ENCODE results near the gene PRSS33.

The PRSS33 gene

DNA sequence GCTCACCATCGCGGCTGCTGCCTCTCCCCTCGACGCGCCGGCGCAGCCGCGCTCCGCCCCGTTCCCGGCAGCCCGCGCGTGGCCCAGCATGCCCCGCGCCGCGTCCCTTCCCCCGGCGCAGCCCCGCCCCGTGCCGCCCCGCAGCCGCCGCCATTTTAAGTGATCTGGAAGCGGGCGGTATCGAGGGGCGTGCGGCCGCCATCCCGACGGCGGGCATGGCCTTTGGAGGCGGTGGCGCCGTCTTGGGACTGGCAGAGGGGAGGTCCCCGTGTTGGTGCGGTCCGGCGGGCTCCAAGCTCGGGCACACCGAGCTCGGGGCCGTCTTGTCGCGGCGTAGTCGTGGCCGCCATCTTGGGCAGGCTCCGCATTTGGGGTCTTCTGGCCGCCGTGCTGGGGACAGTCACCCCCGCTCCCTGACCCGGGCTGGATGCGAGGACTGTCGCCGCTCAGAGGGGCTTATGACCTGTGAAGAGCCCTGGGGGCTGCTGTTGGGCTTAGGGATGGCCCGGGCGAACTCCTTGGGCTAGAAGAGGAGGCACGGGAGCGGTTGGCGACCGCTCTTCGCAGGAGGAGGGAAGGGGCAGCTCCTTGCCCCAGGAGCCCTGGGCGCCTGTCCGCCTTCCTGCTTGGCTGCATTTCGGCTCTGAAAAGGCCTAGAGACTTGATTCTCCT, 10.0 kb downstream of the PRSS33 start, which contains the start of gene ELOB:
Gene ELOB (minus strand): TSS at position 50 of the 672 bp plus-strand sequence. CDS start 41 bp downstream, at position 9.
- peak; percentile 77 to 87 (median 81) for DNase-seq (ENCODE audit: low read depth in 3 of 3)

- no peak for DNase-seq (ENCODE audit: low read depth in 3 of 3)
Measured at GRCh38 chr16:2776500-2777139, 10.7 kb downstream of the PRSS33 start.

DNA sequence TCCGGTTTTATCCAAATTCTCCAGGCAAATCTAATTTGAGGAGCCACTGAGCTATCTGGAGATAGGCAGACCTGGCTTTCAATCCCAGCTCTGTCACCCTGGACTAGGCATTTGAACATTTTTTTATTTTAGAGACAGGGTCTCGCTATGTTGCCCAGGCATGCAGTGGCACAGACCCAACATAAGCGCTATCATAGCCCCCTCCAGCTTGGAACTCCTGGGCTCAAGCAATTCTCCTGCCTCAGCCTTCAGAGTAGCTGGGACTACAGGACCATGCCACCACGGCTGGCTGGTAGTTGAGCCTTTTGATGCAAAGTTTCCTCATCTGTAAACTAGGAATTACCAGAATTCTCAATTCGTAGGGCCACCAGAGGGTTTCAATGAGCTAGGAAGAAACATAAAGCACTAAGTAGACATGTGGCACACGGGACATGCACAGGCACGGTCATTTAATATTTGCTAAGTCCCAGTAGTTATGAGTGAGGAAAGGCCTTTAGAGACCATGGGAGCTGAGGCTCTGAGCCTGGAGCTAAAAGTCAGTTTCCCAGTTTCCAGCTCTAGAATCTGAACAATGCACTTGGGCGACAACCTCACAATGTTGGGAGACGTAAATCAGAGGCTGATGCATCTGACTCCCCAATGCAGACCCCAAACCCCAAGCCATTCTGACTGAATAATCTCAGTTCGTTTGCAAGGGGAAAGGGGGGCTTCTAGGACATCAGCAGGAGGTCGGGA, 11.4 kb downstream of the PRSS33 start:
- DNase-seq (ENCODE audit: low read depth in 3 of 3) = no peak

DNA sequence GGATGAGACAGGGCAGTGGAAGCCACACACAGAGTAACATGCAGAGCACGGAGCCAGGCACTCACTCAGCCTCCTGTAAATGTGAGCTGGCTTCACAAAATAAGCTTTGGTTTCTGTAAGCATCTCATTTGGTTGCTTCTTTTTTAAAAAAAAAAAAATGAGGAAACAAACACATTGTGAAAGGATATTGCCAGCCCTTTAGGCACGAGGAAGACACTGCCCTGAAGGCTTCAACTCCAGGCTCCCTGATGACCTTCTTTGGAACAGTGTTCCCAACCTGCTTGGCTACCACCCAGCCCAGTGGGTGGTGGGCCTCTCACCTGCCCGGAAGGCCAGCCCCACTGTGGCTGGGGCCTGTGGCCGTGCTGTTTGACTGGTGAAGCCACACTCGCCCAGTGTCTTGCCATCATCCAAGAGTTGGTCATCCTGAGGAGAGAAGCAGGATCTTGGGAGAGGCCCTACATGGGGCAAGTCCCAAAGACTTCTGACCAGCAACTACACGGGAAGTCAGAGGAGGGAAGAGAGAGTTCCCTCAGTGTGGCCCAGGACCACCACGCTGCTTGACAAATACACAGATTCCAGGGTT, 12.1 kb downstream of the PRSS33 start:
- no peak for DNase-seq (ENCODE audit: low read depth in 3 of 3)

- no peak for DNase-seq (ENCODE audit: low read depth in 3 of 3)
Measured at GRCh38 chr16:2774161-2774891, 13.0 kb downstream of the PRSS33 start.

DNA sequence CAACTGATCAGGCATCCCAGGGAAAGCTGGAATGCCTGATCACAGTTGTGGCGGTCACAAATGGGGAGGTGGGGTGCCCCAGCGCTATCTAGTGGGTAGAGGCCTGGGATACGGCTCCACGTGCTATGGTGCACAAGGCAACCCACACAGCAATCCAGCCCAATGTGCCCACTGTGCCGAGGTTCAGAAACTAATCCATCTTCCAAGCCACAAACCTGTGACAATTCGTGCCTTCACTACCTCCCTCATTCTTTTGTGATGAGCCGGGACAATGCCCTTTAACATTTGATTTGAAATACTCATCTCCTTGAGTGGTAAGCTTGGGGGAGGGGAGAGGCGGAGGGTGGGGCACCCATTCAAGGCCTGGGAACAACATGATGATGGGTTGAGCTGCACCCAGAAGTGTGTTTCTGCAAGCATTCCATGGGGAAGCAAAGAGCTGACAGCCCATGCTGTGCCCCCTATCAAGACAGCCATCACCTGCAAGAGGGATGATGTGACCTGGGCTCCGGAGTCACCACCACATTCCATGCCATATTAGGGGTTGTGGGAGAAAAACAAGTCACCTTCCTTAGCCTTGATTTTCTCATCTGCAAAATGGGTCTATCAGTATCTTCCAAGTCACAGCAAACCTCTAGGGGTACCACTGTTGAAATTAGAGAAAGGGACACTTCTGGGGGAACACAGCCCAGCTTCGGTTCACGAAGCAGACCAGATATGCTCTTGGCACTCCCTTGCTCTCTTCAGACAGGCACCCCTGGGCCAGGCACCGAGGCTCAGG, 14.0 kb downstream of the PRSS33 start:
- no peak for DNase-seq (ENCODE audit: low read depth in 3 of 3)

DNA sequence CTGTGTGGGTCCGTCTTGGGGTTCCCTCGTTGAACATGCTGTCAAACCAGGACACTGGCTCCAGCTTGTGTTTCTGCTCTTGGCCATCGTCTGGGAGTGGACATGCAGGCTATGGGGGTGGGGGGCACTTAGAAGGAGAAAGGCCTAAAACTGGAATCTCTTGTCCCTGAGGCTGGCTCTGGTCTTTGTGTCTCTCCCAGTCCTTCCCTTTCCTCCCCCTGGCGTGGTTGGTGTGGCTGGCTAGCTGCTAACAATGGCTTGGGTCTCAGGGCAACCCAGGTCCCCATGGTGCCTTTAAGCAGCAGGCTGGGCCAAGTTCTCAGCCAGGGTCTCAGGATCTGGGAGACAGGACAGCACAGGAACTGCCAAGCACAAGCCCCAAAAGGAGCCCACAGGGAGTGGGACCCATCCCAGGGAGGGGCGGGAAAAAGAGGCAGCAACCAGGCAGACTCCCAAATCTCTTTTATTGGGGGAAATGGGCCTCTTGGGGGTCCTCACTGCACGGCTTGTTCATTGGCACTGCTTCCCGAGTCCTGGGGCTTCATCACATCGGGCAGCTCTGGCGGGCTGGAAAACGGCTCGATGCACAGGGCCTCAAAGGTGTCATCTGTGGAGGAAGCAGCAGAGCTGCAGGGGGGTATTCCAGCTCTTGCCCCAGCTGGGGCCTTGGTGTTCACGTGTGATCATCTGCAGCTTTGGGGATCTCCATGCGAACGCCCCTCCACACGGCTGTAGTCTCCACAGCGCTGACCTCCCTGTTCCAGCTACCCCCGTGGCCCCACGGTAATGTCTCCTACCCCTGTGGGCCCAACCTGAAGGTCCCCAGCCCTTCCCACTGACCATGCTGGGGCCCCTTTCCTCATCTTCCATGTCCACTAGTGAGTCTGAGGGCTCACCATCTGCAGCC, 15.6 kb downstream of the PRSS33 start:
- no peak for DNase-seq (ENCODE audit: low read depth in 3 of 3)

GRCh38 chr16:2770057-2770951, 17.1 kb downstream of the PRSS33 start:
- no peak for DNase-seq (ENCODE audit: low read depth in 3 of 3)

DNA sequence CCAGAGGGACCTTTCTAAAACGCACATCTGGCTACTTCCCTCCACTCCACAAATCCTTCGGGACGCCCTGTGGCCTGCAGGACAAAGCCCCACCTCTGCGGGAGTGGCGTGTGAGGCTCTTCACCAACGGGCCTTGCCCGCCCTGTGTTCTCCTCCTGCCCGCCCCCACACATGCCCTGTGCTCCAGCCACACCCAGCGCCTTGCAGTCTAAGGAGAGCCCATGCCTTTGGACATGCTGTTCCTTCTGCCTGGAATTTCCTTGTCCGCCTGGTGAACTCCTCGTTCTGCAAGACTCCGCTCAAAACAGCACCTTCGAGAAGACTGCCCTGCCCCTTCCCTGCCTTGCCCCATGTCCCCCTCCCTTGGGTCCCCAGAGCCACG, 17.7 kb downstream of the PRSS33 start:
- DNase-seq (ENCODE audit: low read depth in 3 of 3) = no peak

GRCh38 chr16:2769100-2769529, 18.2 kb downstream of the PRSS33 start:
- no peak for DNase-seq (ENCODE audit: low read depth in 3 of 3)

DNA sequence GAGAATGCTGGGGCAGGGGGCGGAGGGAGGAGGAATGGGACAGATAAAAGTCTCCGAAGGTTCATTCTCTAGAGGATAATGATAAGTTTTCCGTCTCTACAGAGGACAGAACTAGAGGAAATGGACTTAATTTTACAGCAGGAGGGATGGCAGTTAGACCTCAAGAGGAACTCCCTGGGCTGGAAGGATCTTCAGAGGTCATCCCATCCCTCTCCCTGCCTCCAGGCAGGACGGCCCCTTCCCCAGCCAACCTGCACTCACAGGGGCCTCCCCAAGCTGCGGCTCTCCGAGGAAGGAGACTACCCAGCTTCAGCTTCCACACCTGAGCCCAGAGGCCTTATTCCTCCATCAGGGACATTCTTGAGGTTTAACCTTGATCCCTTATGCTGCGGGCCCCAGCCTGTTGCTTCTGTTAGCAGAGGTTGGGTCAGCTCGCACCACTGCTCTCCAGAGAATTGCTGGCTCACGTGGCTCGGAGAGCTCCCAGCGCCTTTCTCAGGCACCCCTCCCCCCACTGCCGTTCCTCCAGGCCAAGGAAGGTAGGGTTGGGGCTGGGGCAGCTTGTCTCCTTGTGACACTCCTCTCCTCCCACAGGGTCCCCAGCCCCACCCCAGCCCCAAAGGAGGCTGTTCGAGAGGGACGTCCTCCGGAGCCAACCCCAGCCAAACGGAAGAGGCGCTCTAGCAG, 18.8 kb downstream of the PRSS33 start:
- no peak for DNase-seq (ENCODE audit: low read depth in 3 of 3)

DNA sequence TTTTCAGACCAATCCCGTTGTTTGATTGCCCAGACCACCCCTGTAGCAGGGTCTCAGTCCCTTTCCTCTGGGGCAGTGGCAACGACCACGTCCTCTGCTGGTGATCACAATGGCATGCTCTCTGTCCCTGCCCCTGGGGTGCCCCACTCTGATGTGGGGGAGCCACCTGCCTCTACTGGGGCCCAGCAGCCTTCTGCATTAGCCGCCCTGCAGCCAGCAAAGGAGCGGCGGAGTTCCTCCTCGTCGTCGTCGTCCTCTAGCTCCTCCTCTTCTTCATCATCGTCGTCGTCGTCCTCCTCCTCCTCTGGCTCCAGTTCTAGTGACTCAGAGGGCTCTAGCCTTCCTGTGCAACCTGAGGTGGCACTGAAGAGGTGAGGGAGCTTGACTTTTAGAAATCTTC, 19.5 kb downstream of the PRSS33 start:
- no peak for DNase-seq (ENCODE audit: low read depth in 3 of 3)

DNA sequence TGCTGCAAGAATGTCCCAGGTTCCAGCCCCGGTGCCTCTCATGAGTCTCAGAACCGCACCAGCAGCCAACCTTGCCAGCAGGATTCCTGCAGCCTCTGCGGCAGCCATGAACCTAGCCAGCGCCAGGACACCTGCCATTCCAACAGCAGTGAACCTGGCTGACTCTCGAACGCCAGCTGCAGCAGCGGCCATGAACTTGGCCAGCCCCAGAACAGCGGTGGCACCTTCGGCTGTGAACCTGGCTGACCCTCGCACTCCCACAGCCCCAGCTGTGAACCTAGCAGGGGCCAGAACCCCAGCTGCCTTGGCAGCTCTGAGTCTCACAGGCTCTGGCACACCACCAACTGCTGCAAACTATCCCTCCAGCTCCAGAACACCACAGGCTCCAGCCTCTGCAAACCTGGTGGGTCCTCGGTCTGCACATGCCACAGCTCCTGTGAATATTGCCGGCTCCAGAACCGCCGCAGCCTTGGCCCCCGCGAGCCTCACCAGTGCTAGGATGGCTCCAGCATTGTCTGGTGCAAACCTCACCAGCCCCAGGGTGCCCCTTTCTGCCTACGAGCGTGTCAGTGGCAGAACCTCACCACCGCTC, 20.1 kb downstream of the PRSS33 start:
- DNase-seq (ENCODE audit: low read depth in 3 of 3) = no peak

- no peak for DNase-seq (ENCODE audit: low read depth in 3 of 3)
Measured at GRCh38 chr16:2766430-2767139, 20.8 kb downstream of the PRSS33 start.

DNA sequence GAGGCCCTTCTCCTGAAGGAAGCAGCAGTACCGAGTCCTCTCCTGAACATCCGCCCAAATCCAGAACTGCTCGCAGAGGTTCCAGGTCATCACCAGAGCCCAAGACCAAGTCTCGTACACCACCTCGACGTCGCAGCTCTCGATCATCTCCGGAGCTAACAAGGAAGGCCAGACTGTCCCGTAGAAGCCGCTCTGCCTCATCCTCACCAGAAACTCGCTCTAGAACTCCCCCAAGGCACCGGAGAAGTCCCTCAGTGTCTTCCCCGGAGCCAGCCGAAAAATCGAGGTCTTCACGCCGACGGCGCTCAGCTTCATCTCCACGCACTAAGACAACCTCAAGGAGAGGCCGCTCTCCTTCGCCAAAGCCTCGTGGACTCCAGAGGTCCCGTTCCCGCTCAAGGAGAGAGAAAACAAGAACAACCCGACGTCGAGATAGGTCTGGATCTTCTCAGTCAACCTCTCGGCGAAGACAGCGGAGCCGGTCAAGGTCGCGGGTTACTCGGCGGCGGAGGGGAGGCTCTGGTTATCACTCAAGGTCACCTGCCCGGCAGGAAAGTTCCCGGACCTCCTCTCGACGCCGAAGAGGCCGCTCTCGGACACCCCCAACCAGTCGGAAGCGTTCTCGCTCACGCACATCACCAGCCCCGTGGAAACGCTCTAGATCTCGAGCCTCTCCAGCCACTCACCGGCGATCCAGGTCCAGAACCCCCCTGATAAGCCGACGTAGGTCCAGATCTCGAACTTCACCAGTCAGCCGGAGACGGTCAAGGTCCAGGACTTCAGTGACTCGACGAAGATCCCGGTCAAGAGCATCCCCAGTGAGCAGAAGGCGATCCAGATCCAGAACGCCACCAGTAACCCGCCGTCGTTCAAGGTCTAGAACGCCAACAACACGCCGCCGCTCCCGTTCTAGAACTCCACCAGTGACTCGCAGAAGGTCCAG, 21.6 kb downstream of the PRSS33 start:
- no peak for DNase-seq (ENCODE audit: low read depth in 3 of 3)

DNA sequence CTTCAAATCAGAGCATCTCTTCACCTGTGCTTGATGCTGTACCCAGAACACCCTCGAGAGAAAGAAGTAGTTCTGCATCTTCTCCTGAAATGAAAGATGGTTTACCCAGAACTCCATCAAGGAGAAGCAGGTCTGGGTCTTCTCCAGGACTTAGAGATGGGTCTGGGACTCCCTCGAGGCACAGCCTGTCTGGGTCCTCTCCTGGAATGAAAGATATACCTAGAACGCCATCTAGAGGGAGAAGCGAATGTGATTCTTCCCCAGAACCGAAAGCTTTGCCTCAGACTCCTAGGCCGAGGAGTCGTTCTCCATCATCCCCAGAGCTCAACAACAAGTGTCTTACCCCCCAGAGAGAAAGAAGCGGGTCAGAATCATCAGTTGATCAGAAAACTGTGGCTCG, 22.6 kb downstream of the PRSS33 start:
- no peak for DNase-seq (ENCODE audit: low read depth in 3 of 3)
